Progenitor cell of endocrine pancreas (in vitro differentiated cells): ENCODE results near the gene ZNF764. TPM values are rescaled to one million over a fixed set of nuclear protein-coding genes. Genes with fewer than 3 reads are reported as not detected.
A peak's percentile ranks its signal among the peaks of the same experiment; 100 is the strongest.

Experiments
- DNase-seq: peaks from one replicate; pipeline ENCODE4 v3.0.0; 2021; ENCODE audit warnings: low spot score; ENCODE audit not compliant: unreplicated experiment
- H3K27ac Mint-ChIP-seq: 2 replicates; pipeline ENCODE4 v1.8.0; 2021; ENCODE audit warnings: mild to moderate bottlenecking, moderate library complexity, mixed read lengths
- H3K27me3 Mint-ChIP-seq: 2 replicates; pipeline ENCODE4 v1.8.0; 2021; ENCODE audit warnings: mixed read lengths
- H3K36me3 Mint-ChIP-seq: 2 replicates; pipeline ENCODE4 v1.8.0; 2022; ENCODE audit warnings: mixed read lengths; ENCODE audit not compliant: insufficient read depth
- H3K4me1 Mint-ChIP-seq: 2 replicates; pipeline ENCODE4 v1.8.0; 2021; ENCODE audit warnings: low read depth, mixed read lengths
- H3K4me3 Mint-ChIP-seq: 2 replicates; pipeline ENCODE4 v1.8.0; 2021; ENCODE audit warnings: low read depth, mild to moderate bottlenecking, moderate library complexity, mixed read lengths
- H3K9me3 Mint-ChIP-seq: 2 replicates; pipeline ENCODE4 v1.8.0; 2021; ENCODE audit warnings: low read depth, mixed read lengths
- total RNA-seq: library from RNA; stranded (reverse); gene quantifications from 2 replicates; pipeline ENCODE4 v1.2.1, GENCODE V29; 2021
- TF ChIP-seq, protein P1 (sequence below): fragments of 200-600 bp; sonication (generic); IDR thresholded peaks from one replicate; pipeline ENCODE4 v1.5.0; 2021; ENCODE audit warnings: antibody characterized with exemption, mild to moderate bottlenecking; ENCODE audit not compliant: unreplicated experiment

The ZNF764 gene
- total RNA-seq, 1 donor from 2014 or later, result 36.1 TPM

GRCh38 chr16:30557707-30557956 is 542 bp downstream of the ZNF764 start:
- H3K27ac Mint-ChIP-seq, result peak overlapping the region; percentile 92
- H3K9me3 Mint-ChIP-seq, result peaks cover 4% of the 10 kb centered on the region
- peaks cover 22% of the 10 kb centered on the region for H3K4me1 Mint-ChIP-seq
- peaks cover 3% of the 10 kb centered on the region for H3K27me3 Mint-ChIP-seq
- H3K36me3 Mint-ChIP-seq, result peaks cover 31% of the 10 kb centered on the region
- no peak for DNase-seq
- peak overlapping the region; percentile 78 for H3K4me3 Mint-ChIP-seq
- TF ChIP-seq, protein P1, sequence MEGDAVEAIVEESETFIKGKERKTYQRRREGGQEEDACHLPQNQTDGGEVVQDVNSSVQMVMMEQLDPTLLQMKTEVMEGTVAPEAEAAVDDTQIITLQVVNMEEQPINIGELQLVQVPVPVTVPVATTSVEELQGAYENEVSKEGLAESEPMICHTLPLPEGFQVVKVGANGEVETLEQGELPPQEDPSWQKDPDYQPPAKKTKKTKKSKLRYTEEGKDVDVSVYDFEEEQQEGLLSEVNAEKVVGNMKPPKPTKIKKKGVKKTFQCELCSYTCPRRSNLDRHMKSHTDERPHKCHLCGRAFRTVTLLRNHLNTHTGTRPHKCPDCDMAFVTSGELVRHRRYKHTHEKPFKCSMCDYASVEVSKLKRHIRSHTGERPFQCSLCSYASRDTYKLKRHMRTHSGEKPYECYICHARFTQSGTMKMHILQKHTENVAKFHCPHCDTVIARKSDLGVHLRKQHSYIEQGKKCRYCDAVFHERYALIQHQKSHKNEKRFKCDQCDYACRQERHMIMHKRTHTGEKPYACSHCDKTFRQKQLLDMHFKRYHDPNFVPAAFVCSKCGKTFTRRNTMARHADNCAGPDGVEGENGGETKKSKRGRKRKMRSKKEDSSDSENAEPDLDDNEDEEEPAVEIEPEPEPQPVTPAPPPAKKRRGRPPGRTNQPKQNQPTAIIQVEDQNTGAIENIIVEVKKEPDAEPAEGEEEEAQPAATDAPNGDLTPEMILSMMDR, result no peak

DNA sequence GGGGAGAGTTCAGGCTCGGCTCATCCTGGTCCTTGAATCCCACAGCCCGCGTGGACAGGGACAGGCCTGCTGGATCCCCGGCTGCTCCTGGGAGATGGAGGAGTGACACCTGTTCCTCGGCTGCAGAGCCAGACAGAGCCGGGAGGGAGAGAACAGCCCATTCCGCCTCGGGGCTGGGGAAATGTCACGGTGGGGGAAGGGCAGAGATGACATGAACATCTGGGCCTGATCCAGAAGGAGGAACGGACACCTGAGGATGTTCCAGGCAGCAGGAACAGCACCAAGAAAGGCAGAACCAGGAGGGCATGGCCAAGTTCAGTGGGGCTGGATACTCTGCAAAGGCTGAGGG is 2.1 kb downstream of the ZNF764 start:
- peaks cover 4% of the 10 kb centered on the region for H3K9me3 Mint-ChIP-seq
- TF ChIP-seq, protein P1, result no peak
- peaks cover 2% of the 10 kb centered on the region for H3K27me3 Mint-ChIP-seq
- peak overlapping the region; percentile 93 for H3K27ac Mint-ChIP-seq
- peak overlapping the region; percentile 62 for H3K4me3 Mint-ChIP-seq
- peaks cover 33% of the 10 kb centered on the region for H3K36me3 Mint-ChIP-seq
- no peak for DNase-seq
- H3K4me1 Mint-ChIP-seq, result peaks cover 27% of the 10 kb centered on the region

DNA sequence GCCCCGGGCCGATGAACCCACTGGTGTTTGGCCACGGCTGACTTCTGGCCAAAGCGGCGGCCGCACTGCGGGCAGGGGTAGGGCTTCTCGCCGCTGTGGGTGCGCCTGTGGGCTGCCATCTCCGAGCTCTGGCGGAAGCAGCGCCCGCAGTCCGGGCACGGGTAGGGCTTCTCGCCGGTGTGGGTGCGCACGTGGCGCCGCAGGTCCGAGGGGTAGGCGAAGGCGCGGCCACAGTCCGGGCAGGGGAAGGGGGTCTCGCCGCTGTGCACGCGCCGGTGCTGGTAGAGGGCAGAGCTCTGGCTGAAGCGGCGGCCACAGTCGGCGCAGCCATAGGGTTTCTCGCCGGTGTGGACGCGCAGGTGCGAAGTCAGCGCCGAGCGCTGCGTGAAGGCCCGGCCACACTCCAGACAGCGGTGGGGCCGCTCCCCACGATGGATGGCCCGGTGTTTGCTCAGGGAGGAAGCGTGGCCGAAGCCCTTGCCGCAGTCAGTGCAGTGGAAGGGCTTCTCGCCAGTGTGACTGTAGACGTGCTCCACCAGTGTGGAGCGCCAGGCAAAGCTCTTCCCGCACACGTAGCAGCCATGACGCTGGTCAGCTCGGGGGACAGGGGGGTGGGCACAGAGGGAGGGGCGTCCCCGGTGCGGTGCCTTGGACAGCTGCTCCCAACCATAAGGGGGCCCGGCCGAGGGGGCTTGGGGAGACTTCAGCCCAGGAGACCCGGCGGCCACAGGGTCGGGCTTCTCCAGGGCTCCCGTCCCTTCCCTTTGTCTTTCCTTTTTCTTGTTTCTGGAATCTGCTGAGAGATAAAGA is 2.7 kb downstream of the ZNF764 start:
- Mint-ChIP-seq H3K27me3 (no peaks in the 10 kb centered on the region), H3K4me1 (peaks cover 27% of the 10 kb centered on the region), H3K27ac (peak overlapping the region; percentile 93), H3K4me3 (peak overlapping the region; percentile 62), H3K9me3 (peaks cover 4% of the 10 kb centered on the region), H3K36me3 (peaks cover 31% of the 10 kb centered on the region)
- no peak for DNase-seq
- TF ChIP-seq, protein P1, result no peak

DNA sequence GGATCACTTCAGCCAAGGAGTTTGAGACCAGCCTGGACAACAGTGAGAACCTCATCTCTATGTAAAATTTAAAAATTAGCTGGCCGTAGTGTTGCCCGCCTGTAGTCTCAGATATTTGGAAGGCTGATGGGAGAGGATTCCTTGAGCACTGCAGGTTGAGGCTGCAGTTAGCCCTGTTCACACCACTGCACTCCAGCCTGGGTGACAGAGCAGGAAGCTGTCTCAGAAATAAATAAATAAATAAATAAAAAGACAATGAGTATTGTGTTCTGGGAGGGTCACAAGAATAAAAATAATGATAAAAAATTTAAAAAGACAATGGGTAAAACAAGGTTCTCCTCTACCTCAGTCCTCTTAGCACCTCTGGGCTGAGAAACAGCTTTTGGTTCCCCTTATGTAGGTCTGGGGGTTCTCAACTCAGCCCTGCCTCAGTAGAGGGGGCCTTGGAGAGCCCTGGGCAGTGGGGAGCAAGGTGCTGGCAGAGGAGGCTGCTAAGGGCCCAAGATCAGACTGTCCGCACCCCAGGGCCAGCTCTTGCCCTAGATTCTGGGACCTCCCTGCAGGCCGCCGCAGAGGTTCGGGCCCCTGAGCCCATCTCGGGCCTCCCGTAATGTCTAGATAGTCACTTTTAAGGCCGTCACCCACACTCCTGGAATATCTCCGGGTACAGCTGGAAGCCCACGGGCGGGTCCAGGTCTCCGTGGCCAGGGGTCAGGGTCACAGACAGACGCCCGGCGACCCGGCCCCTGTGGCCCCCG is 3.4 kb downstream of the ZNF764 start:
- Mint-ChIP-seq H3K9me3 (peaks cover 4% of the 10 kb centered on the region), H3K27ac (peak overlapping the region; percentile 87), H3K4me1 (peaks cover 27% of the 10 kb centered on the region), H3K4me3 (peak overlapping the region; percentile 42), H3K36me3 (peaks cover 31% of the 10 kb centered on the region), H3K27me3 (no peaks in the 10 kb centered on the region)
- TF ChIP-seq, protein P1, result no peak
- DNase-seq, result no peak

- TF ChIP-seq, protein P1, result no peak
- Mint-ChIP-seq H3K9me3 (peaks cover 6% of the 10 kb centered on the region), H3K27me3 (no peaks in the 10 kb centered on the region), H3K36me3 (peaks cover 34% of the 10 kb centered on the region), H3K27ac (peak overlapping the region; percentile 87), H3K4me1 (peaks cover 32% of the 10 kb centered on the region), H3K4me3 (peak overlapping the region; percentile 16)
- no peak for DNase-seq
Measured at GRCh38 chr16:30553393-30553899, 4.7 kb downstream of the ZNF764 start.
